OCI-LY7 (cell line): ENCODE results near the gene ZBED2. TPM values are rescaled to one million over a fixed set of nuclear protein-coding genes. Genes with fewer than 3 reads are reported as not detected.

Experiments used
- BruUV-seq: library from RNA; stranded (reverse); fragments of 400-500 nt; replicated peaks from 2 replicates; lab custom pipeline; 2021; lab: Mats Ljungman, UMichigan
- CTCF ChIA-PET: fragments of 300-600 bp; sonication (Branson Sonifier 250); formaldehyde crosslinking; loops from one replicate; lab custom pipeline; 2022; ENCODE audit warnings: antibody characterized with exemption; ENCODE audit not compliant: unreplicated experiment; lab: Charles Lee
- POLR2A ChIA-PET: fragments of 300-600 bp; sonication (Branson Sonifier 250); formaldehyde crosslinking; loops from one replicate; lab custom pipeline; 2022; ENCODE audit warnings: antibody characterized with exemption; lab: Charles Lee
- DNase-seq: peaks from one replicate; pipeline ENCODE4 v3.0.0-alpha.2; 2015; ENCODE audit warnings: low spot score
- H2AFZ ChIP-seq: fragments of 200-600 bp; sonication (generic), shearing (Covaris generic); 2 replicates; pipeline ENCODE4 v1.6.1; 2014; ENCODE audit warnings: mild to moderate bottlenecking, antibody characterized with exemption, low read length, moderate library complexity
- H3K27ac ChIP-seq: fragments of 200-600 bp; sonication (generic); 2 replicates; pipeline ENCODE4 v1.5.1; 2014; ENCODE audit warnings: mixed run types, low read depth, mild to moderate bottlenecking, moderate library complexity, low read length, inconsistent platforms; ENCODE audit not compliant: poor library complexity, severe bottlenecking
- H3K36me3 ChIP-seq: fragments of 200-600 bp; sonication (generic); 2 replicates; pipeline ENCODE4 v1.6.1; 2014; ENCODE audit warnings: mild to moderate bottlenecking, antibody characterized with exemption, low read length, moderate library complexity, mixed read lengths; ENCODE audit not compliant: insufficient read depth
- H3K4me1 ChIP-seq: fragments of 200-600 bp; sonication (generic); 2 replicates; pipeline ENCODE4 v1.5.1; 2014; ENCODE audit warnings: mild to moderate bottlenecking, low read length; ENCODE audit not compliant: insufficient read depth, poor library complexity, severe bottlenecking
- H3K4me2 ChIP-seq: fragments of 200-600 bp; sonication (generic); 2 replicates; pipeline ENCODE4 v1.6.1; 2014; ENCODE audit warnings: mild to moderate bottlenecking, low read length
- H3K4me3 ChIP-seq: fragments of 200-600 bp; sonication (generic); 2 replicates; pipeline ENCODE4 v1.5.1; 2014; ENCODE audit warnings: mild to moderate bottlenecking, low read depth, low read length; ENCODE audit not compliant: poor library complexity, severe bottlenecking
- H3K79me2 ChIP-seq: fragments of 200-600 bp; sonication (generic); 2 replicates; pipeline ENCODE4 v1.6.1; 2016; ENCODE audit warnings: low read depth, mild to moderate bottlenecking, low read length, moderate library complexity, mixed read lengths; ENCODE audit not compliant: insufficient read depth
- H3K9me2 ChIP-seq: fragments of 200-600 bp; sonication (generic); 2 replicates; pipeline ENCODE4 v1.6.1; 2016; ENCODE audit warnings: mild to moderate bottlenecking, low read length, mixed read lengths; ENCODE audit not compliant: insufficient read depth
- H3K9me3 ChIP-seq: fragments of 200-600 bp; sonication (generic); 2 replicates; pipeline ENCODE4 v1.6.1; 2014; ENCODE audit warnings: mild to moderate bottlenecking, mixed run types, low read length, mixed read lengths
- H4K20me1 ChIP-seq: fragments of 200-600 bp; sonication (generic); 2 replicates; pipeline ENCODE4 v1.6.1; 2014; ENCODE audit warnings: mild to moderate bottlenecking, antibody characterized with exemption, low read length, moderate library complexity, mixed read lengths; ENCODE audit not compliant: insufficient read depth
- CTCF ChIP-seq: fragments of 200-600 bp; sonication (generic); conservative IDR thresholded peaks from 2 replicates; pipeline ENCODE4 v1.5.1; 2014; ENCODE audit warnings: mild to moderate bottlenecking, antibody characterized with exemption, low read length, moderate library complexity, mixed read lengths
- EZH2phosphoT487 ChIP-seq: fragments of 200-600 bp; sonication (generic); IDR thresholded peaks from 2 replicates; pipeline ENCODE4 v1.6.1; 2018; ENCODE audit warnings: low read depth, borderline replicate concordance, mild to moderate bottlenecking, mixed run types, antibody characterized with exemption, low read length, moderate library complexity, mixed read lengths
- intact Hi-C: fragments of 100-400 bp; cut with micrococcal nuclease; formaldehyde crosslinking; loops from one replicate; pipeline ENCODE4 v1.10.0; 2022; ENCODE audit not compliant: unreplicated experiment
- total RNA-seq, 2 experiments: library from RNA; depleted of rRNA in 1 of 2; stranded (reverse); fragments of >200 nt in 1 of 2; shearing (Covaris generic) in 1 of 2; gene quantifications; 2 replicates each; pipeline ENCODE4 v1.2.3, GENCODE V29; 2014 to 2022

Gene ZBED2
- total RNA-seq, 2 experiments from 2014 or later, result not detected

DNA sequence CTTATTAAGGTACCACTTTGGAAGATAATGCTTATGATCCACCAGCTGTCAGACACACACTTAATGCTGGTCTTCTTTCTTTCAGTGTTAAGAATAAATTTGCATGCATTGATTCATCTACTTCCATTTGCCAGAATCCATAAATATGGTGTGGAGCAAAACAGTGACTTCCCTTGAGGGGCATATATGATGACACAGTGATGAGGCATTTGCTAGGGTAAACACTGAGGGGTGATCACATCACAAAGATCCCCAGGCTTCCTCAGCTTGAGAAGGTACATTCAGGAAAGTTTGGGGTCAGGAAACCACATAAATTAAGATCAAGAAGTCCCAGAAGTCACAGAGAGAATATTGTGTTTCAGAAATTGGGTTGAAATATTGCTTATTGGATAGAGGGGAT, 9.9 kb upstream of the ZBED2 start:
- no peak for TF ChIP-seq CTCF
- TF ChIP-seq EZH2phosphoT487, result no peak
- Histone ChIP-seq H3K9me2 (no peaks in the 10 kb centered on the region), H4K20me1 (no peaks in the 10 kb centered on the region), H3K36me3 (no peaks in the 10 kb centered on the region), H3K4me3 (no peak overlapping the region), H3K4me1 (peaks cover 2% of the 10 kb centered on the region), H3K79me2 (no peaks in the 10 kb centered on the region), H3K9me3 (no peaks in the 10 kb centered on the region), H2AFZ (no peak overlapping the region), H3K4me2 (no peak overlapping the region), H3K27ac (no peak overlapping the region)
- BruUV-seq, result no TSS peak
- intact Hi-C loops, result no loop called here
- ChIA-PET CTCF (no interaction called here), POLR2A (interaction anchor here (0.6 kb wide), 1 partner anchor 246 kb away, joined by 4 read pairs; no protein-coding TSS in a partner anchor)
- no peak for DNase-seq

DNA sequence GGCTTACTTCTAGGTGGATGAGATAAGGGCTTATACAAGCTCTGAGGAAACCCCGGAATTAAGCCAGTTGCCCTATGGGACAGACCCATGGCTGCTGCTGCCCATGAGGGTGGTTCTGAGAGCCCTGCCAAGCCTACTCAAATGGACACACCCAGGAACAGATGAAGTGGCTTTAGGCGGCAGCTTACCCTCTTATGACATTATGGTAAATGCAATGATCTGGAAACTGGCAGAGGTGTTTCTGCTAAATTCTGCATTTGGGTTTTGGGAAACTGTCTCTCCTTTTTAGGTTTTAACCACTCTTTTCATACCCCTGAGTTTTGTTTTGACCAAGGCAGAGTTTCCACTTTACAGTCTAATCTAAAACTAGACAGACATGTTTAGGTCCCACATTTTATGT, 9.0 kb upstream of the ZBED2 start:
- no TSS peak for BruUV-seq
- ChIA-PET CTCF (no interaction called here), POLR2A (interaction anchor here (0.9 kb wide), 1 partner anchor 10 kb away, joined by 6 read pairs; the partner anchor contains the start of gene ZBED2)
- no peak overlapping the region for H3K27ac ChIP-seq
- no peak for TF ChIP-seq CTCF
- no peak for TF ChIP-seq EZH2phosphoT487
- no peak for DNase-seq
- H2AFZ ChIP-seq, result no peak overlapping the region
- H3K9me3 ChIP-seq, result no peaks in the 10 kb centered on the region
- no peaks in the 10 kb centered on the region for H3K36me3 ChIP-seq
- H4K20me1 ChIP-seq, result no peaks in the 10 kb centered on the region
- intact Hi-C loops, result no loop called here
- H3K79me2 ChIP-seq, result no peaks in the 10 kb centered on the region
- no peaks in the 10 kb centered on the region for H3K4me1 ChIP-seq
- H3K9me2 ChIP-seq, result no peaks in the 10 kb centered on the region
- H3K4me3 ChIP-seq, result no peak overlapping the region
- no peak overlapping the region for H3K4me2 ChIP-seq

DNA sequence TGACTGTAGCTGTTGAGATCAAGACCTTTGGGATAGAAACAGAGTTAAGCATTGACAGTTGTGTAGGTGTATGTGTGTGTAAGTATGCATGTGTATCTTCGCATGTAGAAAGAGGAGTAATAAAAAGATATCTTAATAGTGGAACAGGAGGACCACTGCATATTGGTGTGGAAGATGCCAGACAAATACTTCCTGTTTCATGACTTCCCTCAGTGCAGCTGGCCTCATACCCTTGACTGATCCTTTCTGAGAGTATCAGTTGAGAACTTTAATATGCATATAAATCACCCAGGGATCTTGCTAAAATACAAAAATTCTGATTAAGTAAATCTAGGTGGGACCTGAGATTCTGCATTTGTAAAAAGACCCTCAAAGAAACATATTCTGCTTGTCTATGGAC, 8.5 kb upstream of the ZBED2 start:
- BruUV-seq, result no TSS peak
- ChIA-PET CTCF (no interaction called here), POLR2A (interaction anchor here (0.9 kb wide), 1 partner anchor 9 kb away, joined by 6 read pairs; the partner anchor contains the start of gene ZBED2)
- no peak overlapping the region for H2AFZ ChIP-seq
- TF ChIP-seq EZH2phosphoT487, result no peak
- no peak for TF ChIP-seq CTCF
- no peaks in the 10 kb centered on the region for H3K4me1 ChIP-seq
- no peaks in the 10 kb centered on the region for H3K79me2 ChIP-seq
- no peaks in the 10 kb centered on the region for H3K9me3 ChIP-seq
- no peaks in the 10 kb centered on the region for H3K36me3 ChIP-seq
- no peak for DNase-seq
- no peak overlapping the region for H3K27ac ChIP-seq
- H3K4me2 ChIP-seq, result no peak overlapping the region
- H4K20me1 ChIP-seq, result no peaks in the 10 kb centered on the region
- intact Hi-C loops, result no loop called here
- H3K9me2 ChIP-seq, result no peaks in the 10 kb centered on the region
- no peak overlapping the region for H3K4me3 ChIP-seq
